H54 (cell line): Measurements from ENCODE around the gene SHTN1.

ENCODE experiments used
- DNase-seq: peaks from one replicate; pipeline ENCODE4 v3.0.0; 2011; ENCODE audit warnings: low spot score, mixed read lengths; ENCODE audit not compliant: insufficient read length
- FAIRE-seq: peaks from 3 replicates; lab custom pipeline; 2011; peaks lifted over from hg19 to GRCh38; lab: Jason Lieb, UNC
- POLR2A ChIP-seq: IDR thresholded peaks from 2 replicates; pipeline ENCODE4 v1.6.1; 2011; ENCODE audit warnings: low read depth, mild to moderate bottlenecking, low read length

The SHTN1 gene

DNA sequence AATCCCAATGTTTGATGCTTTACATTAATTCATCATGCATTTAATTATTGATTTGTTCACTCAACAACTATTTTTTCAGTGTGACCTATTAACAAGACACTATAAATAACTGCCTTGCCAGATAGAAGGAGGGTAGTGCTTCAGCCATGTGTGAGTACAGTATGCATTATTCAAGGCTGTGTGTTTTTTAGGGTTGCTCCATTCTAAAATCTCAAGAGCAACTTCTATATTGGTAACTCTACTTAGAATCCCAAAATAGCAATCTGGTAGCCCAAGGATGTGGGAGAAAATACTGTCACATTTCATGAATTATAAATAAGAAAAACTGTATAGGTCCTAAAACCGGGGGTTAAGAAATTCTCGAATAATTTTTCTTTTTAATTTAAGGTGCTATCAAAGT, 85.8 kb downstream of the SHTN1 start:
- TF ChIP-seq POLR2A, result no peak
- DNase-seq, result no peak
- FAIRE-seq, result no peak

DNA sequence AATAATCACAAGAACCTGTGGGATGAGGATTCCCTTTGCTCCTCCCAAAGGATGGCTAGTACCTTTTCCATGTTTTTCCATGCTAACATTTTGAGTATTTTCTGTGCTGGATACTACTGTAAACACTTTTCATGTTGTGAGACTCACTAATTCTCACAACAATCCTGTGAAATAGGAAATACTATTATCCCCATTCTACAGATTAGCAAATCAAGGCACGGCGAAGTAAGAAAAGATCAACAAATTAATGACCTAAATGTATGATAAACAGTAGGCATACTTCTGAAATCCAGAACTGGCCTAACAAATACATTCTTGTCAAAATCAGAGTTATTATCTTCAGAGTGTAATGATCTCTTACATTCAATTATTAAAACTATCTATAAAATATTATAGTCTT, 86.4 kb downstream of the SHTN1 start:
- no peak for DNase-seq
- no peak for FAIRE-seq
- TF ChIP-seq POLR2A, result no peak

DNA sequence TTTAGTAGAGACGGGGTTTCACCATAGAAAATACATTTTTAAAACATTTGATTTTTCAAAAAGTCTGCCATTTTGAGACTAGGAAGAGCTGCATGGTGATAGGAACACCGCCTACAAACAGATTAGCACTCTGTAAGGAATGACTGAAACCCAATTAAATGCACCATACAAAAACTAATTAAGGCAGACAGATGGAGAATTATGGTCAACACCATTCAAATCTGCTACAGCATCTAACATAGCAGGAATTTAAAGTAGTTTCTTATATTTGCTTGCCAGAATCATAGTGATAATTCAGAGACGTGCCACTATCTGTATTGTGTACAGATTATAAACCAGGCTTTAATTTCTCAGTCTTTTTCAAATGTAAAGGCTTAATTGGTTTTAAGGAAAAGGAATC, 87.5 kb downstream of the SHTN1 start:
- no peak for DNase-seq
- no peak for FAIRE-seq

DNA sequence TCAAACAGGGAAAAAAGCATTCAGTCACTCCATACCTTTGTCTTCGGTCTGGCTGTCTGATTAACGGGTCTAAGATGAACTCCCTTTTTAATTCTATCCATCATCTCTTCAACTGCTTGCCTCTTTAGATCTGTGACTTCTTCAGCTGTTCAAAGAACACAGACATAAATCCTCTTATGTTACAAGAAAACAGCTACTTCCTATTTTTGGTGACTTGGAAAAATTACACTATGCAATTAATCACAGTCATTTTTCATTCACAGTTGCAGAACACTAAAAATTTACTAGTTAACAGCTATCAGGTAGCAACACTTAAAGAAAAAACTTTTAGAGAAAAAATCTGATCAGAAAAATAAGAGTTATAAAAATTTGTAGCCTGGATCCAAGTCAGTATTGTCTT, 89.6 kb downstream of the SHTN1 start:
- no peak for TF ChIP-seq POLR2A
- FAIRE-seq (no peak), DNase-seq (no peak)

More for the DNA sequence above, 87.5 kb downstream of the SHTN1 start:
- TF ChIP-seq POLR2A, result no peak

DNA sequence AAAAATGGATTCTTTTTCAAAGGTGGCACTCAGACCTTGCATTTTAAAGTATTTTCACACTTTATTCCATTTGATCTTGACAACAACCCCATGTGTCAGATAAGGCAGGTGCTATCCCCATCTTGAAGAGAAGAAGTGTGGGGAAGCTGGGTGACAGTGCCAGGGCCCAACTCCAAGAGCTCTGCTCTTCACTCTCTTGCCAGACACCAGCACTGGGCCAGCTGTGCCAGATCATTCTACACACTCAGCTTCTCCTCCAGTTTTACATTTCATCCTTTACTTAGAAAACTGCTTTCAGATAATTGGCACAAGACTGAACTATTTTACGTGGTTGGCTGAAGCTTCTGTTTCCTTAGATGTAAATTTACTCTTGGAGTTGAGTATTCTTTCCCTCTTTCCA, 91.3 kb downstream of the SHTN1 start:
- FAIRE-seq (no peak), DNase-seq (no peak)
- TF ChIP-seq POLR2A, result no peak

DNA sequence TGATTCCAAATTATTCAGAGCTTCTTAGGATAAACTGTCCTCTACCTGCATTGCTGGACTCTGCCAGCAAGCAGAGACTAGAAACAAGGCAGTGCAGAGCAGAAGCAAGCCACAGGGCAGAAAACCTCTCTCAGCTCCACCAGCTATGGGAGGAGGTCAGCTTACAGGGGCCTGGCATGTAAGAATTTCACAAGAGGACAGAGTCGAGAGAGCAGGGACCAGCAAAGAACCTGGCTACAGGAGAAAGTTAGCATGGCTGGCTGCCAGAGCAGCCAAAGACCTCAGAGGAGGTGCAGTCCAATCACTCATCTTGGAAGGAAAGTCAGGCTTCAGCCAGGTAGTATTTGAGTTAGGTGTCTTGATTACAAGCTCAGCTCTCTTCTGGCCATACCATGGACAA, 92.8 kb downstream of the SHTN1 start:
- no peak for TF ChIP-seq POLR2A
- no peak for FAIRE-seq

DNA sequence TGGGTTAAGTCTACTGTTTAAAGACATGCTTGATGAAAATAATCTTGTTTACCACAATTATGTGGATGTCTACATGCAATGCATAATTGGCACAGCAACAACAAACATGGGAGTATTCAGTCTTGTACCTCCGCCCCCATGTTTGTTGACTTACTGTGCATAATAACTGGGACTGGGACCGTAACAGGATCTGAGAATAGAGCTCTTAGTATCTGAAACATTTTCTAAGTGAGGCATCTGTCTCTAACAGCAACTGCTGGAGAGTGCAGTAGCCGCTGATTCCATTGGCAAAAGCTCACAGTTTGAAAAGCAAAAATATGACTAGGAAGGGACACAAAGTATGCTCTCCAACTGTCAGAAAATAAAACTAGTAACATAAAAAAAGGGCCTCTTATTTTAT, 94.1 kb downstream of the SHTN1 start:
- FAIRE-seq (no peak), DNase-seq (no peak)
- no peak for TF ChIP-seq POLR2A

More for the DNA sequence above, 92.8 kb downstream of the SHTN1 start:
- no peak for DNase-seq

DNA sequence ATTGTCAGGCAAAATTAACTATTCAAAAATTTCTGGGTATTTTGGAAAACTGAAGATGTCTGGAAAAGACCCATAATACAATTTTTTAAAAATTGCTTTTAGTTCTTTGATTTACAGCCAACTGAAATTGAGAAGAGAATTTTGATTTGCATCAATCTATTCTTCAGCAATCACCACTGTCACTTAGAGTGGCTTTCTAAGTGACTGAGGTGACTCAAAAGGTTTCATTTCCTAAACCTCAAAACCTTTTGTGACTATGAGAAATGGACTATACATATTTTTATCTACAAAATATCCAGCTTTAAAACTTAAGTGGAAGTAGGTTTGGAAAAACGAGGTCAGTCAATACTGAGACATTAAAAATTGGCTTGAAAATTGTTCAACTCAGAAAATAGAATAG, 95.7 kb downstream of the SHTN1 start:
- TF ChIP-seq POLR2A, result no peak
- FAIRE-seq (no peak), DNase-seq (no peak)

DNA sequence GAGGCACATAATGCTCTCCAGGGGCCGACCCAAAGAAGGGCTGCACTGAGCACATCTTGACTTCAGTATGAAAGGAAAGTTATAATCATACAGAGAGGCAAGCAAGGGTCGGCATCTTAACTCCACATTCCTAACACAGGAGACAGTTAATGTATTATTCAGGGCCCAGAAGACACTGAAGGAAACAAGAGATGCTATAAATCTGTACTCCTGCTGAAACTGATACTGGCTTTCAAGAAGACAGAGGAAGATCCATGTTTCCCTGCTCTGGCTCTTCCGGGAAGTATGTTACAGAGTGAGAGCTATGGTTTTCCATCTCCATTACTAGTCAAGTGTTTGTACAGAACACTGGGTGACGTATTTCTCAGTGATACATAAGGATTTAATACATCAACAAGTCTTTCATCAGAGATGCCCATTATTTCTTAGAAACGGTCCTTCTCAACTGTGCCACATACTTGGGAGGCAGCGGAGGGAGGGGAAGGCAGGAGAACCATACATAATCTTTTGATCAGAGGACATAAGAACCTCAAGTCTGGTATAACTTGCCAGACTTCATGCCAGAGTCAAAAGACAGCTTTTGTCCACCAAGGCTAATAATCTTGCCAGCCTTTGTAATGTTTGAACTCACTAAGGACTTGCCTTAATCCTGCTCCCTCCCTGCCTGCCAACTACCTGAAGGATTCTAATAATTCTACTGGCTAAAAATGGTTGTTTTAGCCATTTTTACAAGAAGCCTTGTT, 97.6 kb downstream of the SHTN1 start:
- DNase-seq (no peak), FAIRE-seq (no peak)
- TF ChIP-seq POLR2A, result no peak

DNA sequence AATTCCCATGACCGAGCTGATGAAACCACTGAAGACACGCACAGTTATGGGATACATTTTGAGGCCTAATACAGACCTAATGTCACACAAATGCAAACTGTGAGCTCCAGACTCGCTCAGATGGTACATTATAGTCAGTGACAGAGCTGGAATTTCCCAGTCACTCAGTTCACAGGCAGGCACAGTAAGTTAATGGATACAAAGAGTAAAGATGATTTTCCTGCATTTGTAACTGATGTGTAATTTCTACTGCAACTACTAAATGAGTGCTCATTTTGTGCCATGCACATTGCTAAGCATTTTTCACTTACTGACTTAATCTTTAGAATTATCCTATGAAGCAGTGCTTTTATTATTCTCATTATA, 99.2 kb downstream of the SHTN1 start:
- DNase-seq (no peak), FAIRE-seq (no peak)
- TF ChIP-seq POLR2A, result no peak

DNA sequence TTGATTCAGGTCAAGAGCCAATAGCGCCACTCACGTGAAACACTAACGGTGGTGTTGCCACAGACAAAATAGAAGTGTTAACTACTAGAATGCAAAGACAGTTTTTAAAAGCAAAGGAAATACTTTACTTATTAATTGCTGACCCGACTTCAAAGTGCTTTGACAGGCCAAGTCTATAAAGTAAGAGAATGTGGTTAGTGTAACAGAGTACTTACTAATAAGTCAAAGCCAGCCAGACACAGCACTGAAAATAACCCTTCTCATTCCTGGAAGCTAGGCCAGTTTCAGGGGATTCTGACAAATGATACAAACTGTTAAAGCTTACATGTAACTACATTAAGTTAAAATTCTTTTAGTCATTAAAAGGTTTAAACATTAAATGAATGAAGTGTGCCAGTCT, 105.4 kb downstream of the SHTN1 start:
- no peak for FAIRE-seq

DNA sequence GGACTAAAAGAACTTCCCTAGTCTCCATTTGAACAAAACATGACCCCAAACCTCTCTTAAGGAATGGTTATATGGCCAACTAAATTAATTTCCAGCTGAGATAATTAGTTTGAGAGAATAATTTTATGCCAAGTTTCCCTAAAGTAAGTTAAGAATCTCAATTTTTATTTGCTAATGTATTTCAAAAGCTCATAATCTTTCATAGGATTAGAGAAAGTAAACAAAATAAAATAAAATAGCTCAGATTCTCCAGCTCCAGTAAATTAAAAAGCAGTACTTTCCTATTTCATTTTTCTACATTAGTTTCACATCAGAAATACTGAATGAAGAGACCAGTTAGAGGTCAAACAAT, 111.3 kb downstream of the SHTN1 start:
- no peak for FAIRE-seq
- no peak for DNase-seq

More for the DNA sequence above, 105.4 kb downstream of the SHTN1 start:
- no peak for DNase-seq
- TF ChIP-seq POLR2A, result no peak

DNA sequence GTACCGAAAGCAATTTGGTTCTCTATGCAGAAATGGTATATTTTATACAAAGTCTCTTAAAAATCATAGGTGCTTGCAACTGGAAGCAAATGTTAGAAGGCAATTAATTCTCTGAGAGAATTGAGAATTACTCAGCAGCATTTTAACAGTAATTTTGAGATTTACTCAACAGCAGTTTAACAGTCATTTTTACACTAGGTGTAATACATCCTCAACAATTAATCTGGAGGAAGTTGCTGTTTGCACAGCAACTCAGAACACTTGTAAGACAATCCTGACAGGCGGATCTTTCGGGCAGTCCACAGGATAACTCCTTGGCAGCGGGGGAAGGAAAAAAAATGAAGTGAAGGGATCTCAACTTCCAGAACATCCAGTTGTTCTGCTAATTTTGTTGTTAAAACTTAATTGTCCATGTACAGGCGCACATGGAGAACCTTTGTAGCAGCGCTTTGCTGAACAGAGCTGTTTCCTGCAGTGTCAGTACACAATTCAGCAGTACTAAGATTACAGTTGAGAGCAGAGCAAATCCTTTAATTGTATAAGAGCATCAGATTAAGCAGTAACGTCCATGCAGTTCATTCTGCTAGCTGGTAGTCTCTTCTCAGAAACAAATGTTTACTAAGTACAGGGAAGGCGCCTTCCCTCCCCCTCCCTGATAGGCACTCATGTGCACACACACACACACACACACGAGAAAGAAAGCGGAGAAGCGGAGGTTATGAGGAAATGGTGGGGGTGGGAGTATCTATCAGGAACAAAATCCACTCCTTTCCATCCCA, 111.9 kb downstream of the SHTN1 start:
- FAIRE-seq (no peak), DNase-seq (no peak)
- no peak for TF ChIP-seq POLR2A

More for the DNA sequence above, 111.3 kb downstream of the SHTN1 start:
- no peak for TF ChIP-seq POLR2A

DNA sequence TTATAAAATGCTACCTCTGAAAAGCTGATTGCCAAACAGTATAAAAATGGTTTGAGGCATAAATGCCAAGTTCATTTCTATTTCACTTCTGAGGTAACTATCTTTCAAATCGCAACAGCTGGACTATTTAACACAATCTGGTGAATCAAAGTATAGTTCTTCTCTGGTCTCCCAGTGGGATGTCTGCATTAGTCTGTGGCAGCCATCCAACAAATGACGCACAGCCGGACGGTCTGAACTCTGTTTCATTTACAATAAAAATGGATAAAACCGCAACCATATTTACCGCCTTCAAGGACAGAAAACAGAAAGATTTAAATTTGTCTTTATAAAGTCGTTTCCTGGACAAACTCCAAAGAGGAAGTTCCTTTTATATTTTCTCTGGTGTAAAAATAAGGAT, 113.8 kb downstream of the SHTN1 start:
- FAIRE-seq (peak; percentile 66), DNase-seq (peak; percentile 26)
- no peak for TF ChIP-seq POLR2A

DNA sequence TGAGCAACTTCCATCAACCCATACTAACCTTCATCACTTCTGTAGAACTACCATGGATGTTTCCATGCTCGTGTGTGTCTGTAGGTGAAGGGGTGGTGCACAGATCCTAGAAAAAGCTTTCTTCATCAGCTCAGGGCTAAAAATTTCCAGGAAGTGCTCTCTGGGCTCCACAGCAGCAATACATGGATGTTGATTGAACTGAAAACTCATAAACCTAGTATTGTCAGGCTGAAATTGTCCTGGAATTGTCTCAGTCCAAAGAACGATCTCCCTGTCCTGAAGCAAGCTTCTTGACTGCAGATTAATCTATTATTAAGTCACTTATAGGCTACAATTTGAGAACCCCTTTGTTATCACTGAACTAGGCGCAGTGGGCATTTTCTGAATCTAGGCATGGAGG, 115.9 kb downstream of the SHTN1 start:
- no peak for TF ChIP-seq POLR2A
- DNase-seq, result no peak
- FAIRE-seq, result no peak
